NCI-H774 (cell line): ENCODE results near the gene TUT1.
"Not testable (repeated sequence)": the region's sequence is repeated elsewhere in the genome, so short reads cannot be mapped to it uniquely, and the experiment has no call there.

Experiments
- DNase-seq: peaks from one replicate; lab custom pipeline; 2025; lab: John Stamatoyannopoulos, UW

TUT1 gene

DNA sequence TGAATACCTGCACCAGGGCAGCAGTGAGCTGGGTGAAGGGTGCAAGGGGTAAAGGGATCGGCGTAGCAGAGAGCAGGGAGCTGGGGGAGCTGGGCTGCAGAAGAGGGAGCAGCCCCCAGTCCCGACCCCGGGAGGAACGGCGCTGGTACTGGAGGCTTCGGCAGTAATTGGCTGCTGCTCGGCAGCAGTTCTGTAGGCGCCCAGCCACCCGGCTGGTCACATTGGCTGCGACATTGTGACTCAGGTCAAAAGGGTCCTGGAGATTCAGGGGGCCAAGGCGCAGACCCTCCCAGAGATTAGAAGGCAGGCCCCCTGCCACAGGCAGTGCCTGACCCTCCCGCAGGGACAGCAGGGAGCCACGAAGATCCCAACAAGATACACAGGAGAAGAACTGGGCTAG is 15.5 kb downstream of the TUT1 start:
- DNase-seq, result no peak

- DNase-seq, result no peak
These were observed 16.2 kb downstream of the TUT1 start for GRCh38 chr11:62575156-62575555.

DNA sequence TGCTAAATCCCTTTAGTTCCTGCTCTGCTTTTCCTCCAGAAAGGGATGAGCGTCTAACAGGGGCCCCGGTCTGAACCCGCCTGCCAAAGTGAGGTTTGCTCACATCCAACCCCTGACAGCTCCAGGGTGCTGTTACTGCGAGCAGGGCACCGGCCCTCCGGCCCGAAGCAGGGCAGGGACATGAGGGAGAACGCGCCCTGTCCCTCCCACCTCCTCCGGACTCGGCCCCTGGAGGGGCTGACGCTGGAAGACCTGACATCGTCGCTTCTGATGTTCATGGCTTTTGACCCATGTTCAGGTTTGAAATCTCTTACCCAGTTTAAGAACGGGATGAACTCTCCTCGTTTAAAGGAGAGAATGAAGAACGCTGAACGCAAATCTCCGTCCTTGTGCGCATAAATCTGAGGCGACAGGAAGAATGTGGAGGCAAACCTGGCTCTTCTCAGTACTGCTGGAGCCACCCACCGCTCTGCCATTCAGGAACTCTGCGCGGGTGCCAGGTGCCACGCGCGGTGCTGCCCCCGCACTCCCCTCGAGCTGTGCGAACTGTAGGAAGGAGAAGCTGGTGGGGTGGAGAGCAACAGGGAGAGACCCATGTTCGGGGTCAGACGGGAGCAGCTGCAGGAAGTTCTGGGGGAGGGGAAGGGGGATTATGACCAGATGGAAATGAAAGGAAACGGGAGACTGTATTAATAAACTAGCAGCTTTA is 16.8 kb downstream of the TUT1 start:
- DNase-seq, result no peak

- peak; percentile 99 for DNase-seq
These were observed 17.5 kb downstream of the TUT1 start, which contains the start of gene EEF1G for GRCh38 chr11:62573592-62574362. EEF1G (minus strand) TSS chr11:62573891; CDS start chr11:62573842, 49 bp downstream.

DNA sequence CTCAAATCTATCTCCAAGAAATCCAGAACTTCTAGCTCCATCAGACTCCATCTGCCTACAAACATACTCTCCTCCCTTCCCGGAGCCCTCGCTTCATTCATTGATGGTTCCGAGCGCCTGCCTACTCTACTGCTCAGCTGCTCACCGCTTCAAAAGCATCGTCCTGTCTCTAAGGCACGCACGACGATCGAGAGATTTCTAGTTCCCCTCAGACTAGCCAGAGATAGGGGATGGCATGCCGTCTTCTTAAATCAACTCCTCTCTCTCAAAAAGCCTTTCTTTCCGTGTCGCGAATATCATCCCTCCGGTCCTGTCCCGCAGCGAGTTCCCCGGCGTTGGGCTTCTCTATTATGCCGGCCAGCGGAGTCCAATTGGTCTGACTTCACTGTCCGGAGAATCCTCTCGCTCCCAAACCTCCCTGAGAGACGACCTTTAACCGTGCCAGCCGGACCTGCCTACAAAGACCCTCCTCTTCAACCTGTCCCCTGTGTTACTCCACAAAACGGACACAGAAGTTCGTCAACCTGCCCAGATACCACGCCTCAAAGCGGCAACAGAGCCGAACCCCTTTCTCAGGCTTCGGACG is 18.2 kb downstream of the TUT1 start:
- no peak for DNase-seq

- DNase-seq, result no peak
These were observed 18.9 kb downstream of the TUT1 start for GRCh38 chr11:62572431-62572830.

GRCh38 chr11:62571493-62571892 is 19.8 kb downstream of the TUT1 start:
- DNase-seq, result not testable (repeated sequence)

DNA sequence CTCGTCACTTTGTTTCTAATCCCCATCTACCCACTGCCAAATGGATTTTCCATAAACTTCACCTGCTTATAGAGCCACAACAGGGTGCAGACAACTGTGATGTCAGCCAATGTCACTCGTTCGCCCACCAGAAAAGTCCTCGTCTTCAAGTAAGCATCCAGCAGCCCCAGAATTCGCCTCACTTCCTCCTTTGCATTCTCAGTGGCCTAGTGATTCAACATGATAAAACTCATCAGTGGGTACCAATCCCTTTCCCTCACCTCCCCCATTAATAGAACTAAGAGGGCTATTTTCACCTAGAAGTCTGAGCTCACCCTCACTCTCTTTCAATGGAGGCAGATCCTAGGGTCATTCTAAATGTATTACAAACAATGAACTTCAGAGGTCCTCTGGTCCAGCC is 20.4 kb downstream of the TUT1 start:
- not testable (repeated sequence) for DNase-seq

- no peak for DNase-seq
These were observed 21.7 kb downstream of the TUT1 start for GRCh38 chr11:62569611-62570010.

GRCh38 chr11:62567018-62567633 is 24.2 kb downstream of the TUT1 start:
- DNase-seq, result no peak

- no peak for DNase-seq
These were observed 25.1 kb downstream of the TUT1 start for GRCh38 chr11:62566247-62566646.

- DNase-seq, result no peak
These were observed 26.1 kb downstream of the TUT1 start for GRCh38 chr11:62565100-62565802.

DNA sequence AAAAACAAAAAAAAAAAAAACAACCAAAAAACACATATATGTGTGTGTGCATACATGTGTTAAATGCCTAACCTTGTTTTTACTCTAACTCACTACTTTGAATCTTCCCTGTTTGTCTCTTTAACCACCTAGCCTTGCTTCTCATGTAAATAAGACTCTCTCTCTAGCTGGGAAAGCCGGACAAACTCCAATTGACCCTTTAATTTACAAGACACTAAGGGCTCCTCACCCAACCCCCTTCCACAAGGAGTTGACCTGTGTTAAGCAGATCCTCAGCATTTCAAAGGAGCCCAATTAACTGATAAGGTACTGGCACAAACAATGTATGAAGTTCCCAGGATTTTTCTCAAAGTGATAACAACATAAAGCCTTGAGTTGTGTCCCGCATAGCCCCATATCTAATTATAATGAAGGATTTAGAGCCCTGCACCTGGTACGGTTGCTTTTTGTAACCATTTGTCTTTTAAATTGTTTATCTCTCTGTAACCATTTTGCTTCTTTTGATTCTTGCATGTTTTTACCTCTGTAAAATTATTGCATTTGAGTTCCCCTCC is 29.6 kb downstream of the TUT1 start:
- DNase-seq, result not testable (repeated sequence)

DNA sequence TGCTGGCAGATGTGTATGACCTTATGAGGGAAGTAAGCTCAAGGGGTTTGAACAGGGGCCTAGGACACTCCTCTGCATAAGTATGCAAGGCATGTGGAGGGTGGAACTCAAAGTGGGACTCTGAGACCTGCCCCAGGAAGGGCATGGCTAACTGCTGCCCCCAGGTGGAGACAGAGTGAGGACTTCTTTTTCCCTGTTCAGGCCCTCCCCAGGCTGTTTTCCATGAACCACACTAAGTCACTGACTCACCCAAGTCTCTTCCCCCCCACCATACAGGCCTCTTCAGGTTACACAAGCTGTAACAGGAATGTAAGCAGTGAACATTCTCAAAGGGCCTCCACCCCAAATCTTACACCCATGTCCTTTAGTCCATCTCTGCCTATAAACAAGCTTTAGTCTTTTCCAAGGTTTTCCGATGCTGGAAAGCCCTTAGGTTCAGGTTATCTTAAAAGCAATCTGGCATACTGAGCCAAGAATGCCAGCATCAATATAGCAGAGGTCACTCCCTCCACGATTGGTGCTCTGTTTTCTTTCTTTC is 30.7 kb downstream of the TUT1 start:
- DNase-seq, result no peak

DNA sequence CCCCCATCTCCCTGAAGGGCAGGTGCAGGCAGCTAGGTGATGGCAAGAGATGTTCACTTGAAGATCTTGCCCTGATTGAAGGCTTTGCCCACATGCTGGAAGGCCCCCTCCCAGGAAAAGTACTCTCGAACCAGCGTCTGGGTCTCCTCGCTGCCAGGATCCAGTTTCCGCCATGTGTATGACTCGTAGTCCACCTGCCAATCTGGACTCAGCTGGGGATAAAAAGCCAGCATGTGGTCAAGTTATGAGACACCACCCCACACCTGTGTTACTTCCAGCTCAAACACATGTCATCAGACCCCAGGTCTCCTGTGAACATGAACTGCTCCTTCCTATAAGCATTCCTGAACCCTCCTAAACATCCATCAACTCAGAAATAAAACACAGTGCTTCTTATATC is 31.7 kb downstream of the TUT1 start:
- not testable (repeated sequence) for DNase-seq

DNA sequence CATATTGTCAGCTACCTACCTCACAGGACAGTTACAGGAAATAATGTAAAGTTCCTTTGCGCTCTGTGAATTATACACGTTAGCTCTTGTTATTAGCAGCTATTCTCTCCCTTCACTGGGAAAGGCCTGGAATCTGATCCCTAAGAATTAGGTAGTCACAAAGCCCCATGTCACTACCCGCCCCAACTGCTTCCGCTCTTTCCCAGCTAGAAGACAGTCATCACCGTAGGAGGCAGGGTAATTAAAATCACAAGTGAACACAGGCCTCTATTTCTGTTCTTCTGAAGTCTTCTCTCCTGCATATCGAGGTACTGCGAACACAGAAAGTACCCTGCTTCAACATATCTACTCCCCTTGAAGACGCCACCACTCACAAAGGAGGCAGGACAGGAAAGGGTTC is 32.1 kb downstream of the TUT1 start:
- no peak for DNase-seq

DNA sequence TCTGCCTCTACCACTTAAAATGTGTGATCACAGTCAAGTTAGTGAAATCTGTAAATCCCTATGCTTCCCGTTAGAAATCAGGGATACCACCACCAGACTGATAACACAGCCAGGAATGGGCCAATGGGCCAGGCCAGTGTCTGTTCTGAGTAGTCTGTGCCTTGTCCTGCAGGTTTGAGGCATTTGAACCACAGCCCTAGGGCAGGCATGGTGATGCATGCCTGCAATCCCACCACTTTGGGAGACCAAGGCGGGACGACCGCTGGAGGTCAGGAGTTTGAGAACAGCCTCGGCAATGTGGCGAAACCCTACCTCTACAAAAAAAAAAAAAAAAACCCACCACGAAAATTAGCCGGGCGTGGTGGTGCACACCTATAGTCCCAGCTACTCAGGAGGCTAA is 32.7 kb downstream of the TUT1 start:
- no peak for DNase-seq

GRCh38 chr11:62556875-62557631 is 34.3 kb downstream of the TUT1 start:
- no peak for DNase-seq

GRCh38 chr11:62556108-62556874 is 35.0 kb downstream of the TUT1 start:
- DNase-seq, result no peak
